Dermis microvascular lymphatic vessel endothelial cell (primary cell): Measurements from ENCODE around the gene URGCP. TPM values are rescaled to one million over a fixed set of nuclear protein-coding genes. Genes with fewer than 3 reads are reported as not detected.
A peak's percentile ranks its signal among the peaks of the same experiment; 100 is the strongest.
"Not testable (repeated sequence)": the region's sequence is repeated elsewhere in the genome, so short reads cannot be mapped to it uniquely, and the experiment has no call there.

Source experiments
- DNase-seq, 2 donors: peaks; one replicate each; pipeline versions ENCODE4 v3.0.0 to v3.0.0-alpha.2; 2010; ENCODE audit warnings: low read depth in 2 of 2
- total RNA-seq: library from RNA; depleted of rRNA; stranded (reverse); fragments of >200 nt; gene quantifications from 2 replicates; pipeline ENCODE4 v1.2.1, GENCODE V29; 2014

The URGCP gene
- total RNA-seq, 1 donor from 2014 or later, result 19.6 TPM

DNA sequence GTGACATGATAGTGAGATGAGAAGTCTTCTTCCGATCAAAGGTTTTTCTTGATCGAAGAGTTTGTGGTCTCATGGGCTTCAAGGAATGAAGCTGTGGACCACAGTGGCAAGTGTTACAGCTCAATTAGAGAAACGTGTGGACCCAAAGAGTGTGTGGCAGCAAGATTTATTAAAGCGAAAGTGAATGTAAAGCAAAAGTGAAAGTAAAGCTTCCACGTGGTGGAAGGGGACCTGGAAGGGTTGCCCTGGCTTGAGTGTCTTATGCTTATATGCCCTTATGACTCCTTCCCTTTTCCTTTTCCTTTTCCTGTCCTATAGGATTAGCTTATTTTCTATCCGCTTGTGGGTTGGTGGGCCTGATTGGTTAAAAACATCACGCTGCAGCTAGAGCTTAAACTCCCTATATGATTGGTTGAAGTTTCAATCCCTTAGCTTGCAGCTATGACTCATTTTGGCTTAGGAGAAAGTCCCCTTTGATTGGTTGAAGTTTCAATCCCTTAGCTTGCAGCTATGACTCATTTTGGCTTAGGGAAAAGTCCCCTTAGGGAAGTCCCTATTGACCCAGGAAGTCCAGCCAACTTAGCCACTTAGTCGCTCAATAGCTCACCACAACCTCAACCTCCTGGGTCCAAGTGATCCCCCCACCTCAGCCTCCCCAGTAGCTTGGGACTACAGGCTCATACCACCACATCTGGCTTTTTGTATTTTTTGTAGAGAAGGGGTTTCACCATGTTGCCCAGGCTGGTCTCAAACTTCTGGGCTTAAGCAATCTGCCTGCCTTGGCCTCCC, 71.7 kb downstream of the URGCP start:
- peak; percentile 7 to 29 for DNase-seq

DNA sequence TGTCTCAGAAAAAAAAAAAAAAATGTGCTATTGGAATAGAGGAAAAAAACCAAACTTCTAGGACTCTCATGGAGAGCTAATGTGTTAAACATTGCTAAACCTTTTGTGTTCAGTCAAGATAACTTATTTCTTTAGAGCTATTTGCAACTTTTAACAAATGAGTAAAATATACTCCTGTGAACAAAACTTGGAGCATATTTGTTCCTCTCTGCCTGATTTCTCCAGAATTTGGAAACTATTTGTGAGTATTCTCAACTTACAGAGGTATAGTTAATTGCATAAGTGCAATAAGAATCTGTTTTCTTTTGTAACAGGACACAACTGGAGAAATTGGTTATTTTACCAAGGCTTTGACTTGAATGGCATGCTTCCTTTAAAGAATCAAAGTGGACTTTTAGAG, 75.5 kb downstream of the URGCP start:
- DNase-seq, result not testable (repeated sequence)

Other genes with a start within 250 kb of the URGCP start
- 30.2 and 33.6 TPM in 2 replicates for gene COA1, start 177.1 kb downstream of the URGCP start, total RNA-seq
- 21.6 and 24.0 TPM in 2 replicates for gene BLVRA, start 147.9 kb downstream of the URGCP start, total RNA-seq
- gene MRPS24, start 37.1 kb downstream of the URGCP start, total RNA-seq, result 54.7 and 70.9 TPM in 2 replicates
- gene UBE2D4, start 19.8 kb upstream of the URGCP start, total RNA-seq, result 3.9 and 6.1 TPM in 2 replicates
- gene SPDYE1, start 91.3 kb upstream of the URGCP start, total RNA-seq, result not detected in 2 replicates
- gene DBNL, start 138.1 kb upstream of the URGCP start, total RNA-seq, result 92.4 and 114 TPM in 2 replicates
- not detected in 2 replicates for gene PGAM2, start 159.0 kb upstream of the URGCP start, total RNA-seq
- 5.8 and 8.2 TPM in 2 replicates for gene POLM, start 175.9 kb upstream of the URGCP start, total RNA-seq
- 9.1 and 19.6 TPM in 2 replicates for gene AEBP1, start 197.7 kb upstream of the URGCP start, total RNA-seq
- 57.7 and 72.1 TPM in 2 replicates for gene POLD2, start 217.0 kb upstream of the URGCP start, total RNA-seq
- gene MYL7, start 234.7 kb upstream of the URGCP start, total RNA-seq, result not detected in 2 replicates